ENCODE results near the gene CCDC127.
"Not testable (repeated sequence)": the region's sequence is repeated elsewhere in the genome, so short reads cannot be mapped to it uniquely, and the experiment has no call there.

Gene CCDC127

GRCh38 chr5:204001-204400, 14.0 kb downstream of the CCDC127 start:
- no peak for DNase-seq (ENCODE audit: low spot score)

- DNase-seq (ENCODE audit: low spot score), result no peak
Measured at GRCh38 chr5:203246-203930, 14.6 kb downstream of the CCDC127 start.

GRCh38 chr5:201672-202071, 16.3 kb downstream of the CCDC127 start:
- no peak for DNase-seq (ENCODE audit: low spot score)

- no peak for DNase-seq (ENCODE audit: low spot score)
Measured at GRCh38 chr5:200985-201384, 17.0 kb downstream of the CCDC127 start.

GRCh38 chr5:199950-200645, 17.9 kb downstream of the CCDC127 start:
- DNase-seq (ENCODE audit: low spot score), result no peak

DNA sequence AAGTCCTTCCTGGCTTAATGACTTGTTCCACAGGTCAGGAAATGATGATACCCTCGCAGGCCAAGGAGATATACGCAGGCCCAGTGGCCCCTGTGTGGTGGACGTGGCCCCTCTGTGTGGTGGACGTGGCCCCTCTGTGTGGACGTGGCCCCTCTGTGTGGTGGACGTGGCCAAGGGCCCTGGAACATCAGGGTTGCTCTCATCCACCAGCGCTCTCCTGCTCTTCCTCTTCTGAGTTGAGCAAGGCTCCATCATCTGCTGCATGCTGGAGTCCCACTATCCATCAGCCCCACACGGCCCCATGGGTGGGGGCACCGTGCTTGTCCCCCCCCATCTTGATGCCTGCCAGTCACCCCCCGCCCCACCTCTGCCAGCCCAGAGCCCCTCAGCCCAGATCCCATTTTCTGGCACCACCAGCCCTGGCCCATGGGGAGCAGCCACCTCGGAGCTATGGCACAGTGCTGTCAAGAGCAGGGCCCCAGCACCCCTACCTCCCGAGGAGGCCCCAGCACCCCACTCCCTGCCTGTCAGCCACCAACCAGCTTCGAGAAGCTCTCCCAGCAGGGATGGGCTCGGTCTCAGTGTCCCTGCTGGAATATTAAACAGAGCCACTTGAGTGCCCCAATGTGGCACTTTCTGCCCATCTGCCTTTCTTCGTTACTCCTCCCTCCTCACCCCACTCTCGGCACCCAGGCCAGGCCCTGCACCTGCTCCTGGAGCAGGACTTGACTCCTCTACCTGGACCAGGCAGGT, 18.6 kb downstream of the CCDC127 start:
- DNase-seq (ENCODE audit: low spot score), result no peak

GRCh38 chr5:198516-199196, 19.3 kb downstream of the CCDC127 start:
- no peak for DNase-seq (ENCODE audit: low spot score)

DNA sequence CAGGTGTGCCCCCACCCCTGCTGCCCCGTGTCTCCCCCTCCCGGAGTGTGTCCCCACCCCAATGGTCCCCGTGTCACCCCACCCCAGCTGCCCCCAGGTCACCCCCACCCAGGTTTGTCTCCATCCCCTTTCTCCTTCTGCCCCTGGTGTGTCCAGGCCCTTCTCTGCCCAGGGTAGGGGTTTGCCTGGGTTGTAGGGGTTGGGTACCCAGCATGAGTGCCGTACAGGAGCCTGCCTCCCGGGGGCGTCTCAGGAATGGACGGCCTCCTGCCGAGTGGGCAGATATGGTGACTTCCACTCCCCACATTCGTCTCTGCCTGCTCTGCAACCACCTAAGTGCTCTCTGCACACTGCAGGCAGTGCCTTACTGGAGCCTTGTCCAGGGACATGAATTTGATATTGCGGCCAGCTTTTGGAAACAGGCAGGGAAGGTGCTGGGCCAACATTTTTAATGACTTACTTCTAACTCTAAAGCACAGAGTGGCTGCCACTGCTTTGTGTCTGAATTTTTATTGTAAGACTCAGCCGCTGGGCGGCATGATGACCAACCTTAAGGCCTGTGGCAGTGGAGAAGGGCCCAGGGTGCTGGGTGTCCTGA, 20.0 kb downstream of the CCDC127 start:
- no peak for DNase-seq (ENCODE audit: low spot score)

GRCh38 chr5:197031-197430, 20.9 kb downstream of the CCDC127 start:
- not testable (repeated sequence) for DNase-seq (ENCODE audit: low spot score)

DNA sequence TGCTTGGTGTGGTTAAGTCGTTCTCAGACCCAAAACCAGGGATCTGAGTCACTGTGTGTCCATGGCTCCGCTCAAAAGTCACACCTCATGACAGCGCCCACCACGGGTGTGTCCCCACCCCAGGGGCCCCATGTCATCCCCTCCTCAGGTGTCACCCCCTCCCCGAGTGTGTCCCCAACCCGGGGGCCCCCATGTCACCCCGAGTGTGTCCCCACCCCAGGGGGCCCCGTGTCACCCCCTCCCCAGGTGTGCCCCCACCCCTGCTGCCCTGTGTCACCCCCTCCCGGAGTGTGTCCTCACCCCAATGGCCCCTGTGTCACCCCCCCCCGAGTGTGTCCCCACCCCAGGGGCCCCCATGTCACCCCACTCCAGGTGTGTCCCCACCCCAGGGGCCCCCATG, 21.6 kb downstream of the CCDC127 start:
- no peak for DNase-seq (ENCODE audit: low spot score)

GRCh38 chr5:195401-196160, 22.4 kb downstream of the CCDC127 start:
- DNase-seq (ENCODE audit: low spot score), result no peak

DNA sequence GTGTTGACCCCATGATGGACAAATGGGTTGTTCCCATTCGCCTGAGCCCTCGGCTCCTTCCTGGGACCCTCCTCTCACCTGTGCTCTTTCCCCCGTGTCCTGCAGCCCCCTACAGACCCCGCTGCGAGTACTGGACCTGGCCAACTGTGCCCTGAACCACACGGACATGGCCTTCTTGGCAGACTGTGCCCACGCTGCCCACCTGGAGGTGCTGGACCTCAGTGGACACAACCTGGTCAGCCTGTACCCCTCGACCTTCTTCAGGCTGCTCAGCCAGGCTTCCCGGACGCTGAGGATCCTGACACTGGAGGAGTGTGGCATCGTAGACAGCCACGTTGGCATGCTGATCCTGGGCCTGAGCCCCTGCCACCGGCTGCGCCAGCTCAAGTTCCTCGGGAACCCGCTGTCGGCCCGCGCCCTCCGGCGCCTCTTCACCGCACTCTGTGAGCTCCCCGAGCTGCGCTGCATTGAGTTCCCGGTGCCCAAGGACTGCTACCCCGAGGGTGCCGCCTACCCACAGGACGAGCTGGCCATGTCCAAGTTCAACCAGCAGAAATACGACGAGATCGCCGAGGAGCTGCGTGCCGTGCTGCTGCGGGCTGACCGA, 23.2 kb downstream of the CCDC127 start:
- DNase-seq (ENCODE audit: low spot score), result no peak

DNA sequence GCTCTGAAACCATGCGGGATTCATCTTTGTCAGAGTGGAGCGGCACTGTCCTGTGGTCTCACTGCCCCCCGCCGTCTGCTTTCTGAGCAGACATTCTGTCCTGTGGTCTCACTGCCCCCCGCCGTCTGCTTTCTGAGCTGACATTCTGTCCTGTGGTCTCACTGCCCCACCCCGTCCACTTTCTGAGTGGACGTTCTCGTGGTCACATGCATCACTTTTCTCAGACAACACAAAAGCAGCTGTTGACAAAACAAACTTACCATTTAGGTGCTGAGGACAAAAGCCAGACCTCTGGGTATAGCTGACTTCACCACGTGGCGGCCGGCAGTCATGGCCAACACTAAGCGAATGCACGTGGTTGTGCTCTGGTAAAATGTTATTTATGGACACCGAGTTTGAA, 23.9 kb downstream of the CCDC127 start:
- DNase-seq (ENCODE audit: low spot score), result no peak

- DNase-seq (ENCODE audit: low spot score), result no peak
Measured at GRCh38 chr5:192970-193831, 24.8 kb downstream of the CCDC127 start.

- no peak for DNase-seq (ENCODE audit: low spot score)
Measured at GRCh38 chr5:192691-192969, 25.3 kb downstream of the CCDC127 start.

DNA sequence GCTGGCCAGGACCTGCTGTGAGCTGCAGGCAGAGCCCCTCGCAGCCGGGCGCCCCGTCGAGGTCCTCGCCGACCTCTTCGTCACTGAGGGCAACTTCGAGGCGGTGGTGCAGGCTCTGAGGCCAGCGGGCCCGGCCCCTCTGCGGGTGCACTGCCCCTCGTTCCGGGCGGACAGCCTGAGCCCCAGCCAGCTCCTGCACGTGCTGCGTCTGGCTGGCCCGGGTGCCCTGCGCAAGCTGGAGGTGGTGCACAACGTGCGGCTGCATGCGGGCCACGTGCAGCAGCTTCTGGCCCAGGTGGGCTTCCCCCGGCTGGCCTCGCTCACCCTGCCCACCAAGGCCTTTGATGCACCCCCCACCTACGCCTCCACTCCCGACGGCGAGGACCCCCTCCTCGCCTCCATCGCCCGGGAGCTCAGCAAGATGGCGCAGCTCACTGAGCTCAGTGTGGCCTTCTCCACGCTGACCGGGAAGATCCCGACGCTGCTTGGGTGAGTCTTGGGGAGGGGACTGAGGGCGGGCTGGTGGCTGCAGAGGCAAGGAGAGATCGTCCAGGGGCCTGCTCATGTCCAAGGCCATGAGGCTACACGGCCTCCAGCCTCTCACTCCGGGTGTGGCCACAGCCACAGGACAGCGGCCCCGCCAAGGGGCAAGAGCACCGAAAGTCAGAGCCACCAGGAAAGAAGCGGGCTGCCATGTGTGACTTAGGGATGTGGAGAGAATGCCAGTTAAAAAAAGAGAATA, 25.8 kb downstream of the CCDC127 start:
- no peak for DNase-seq (ENCODE audit: low spot score)

- no peak for DNase-seq (ENCODE audit: low spot score)
Measured at GRCh38 chr5:191036-191948, 26.7 kb downstream of the CCDC127 start, which contains the start of gene LRRC14B. Gene LRRC14B (plus strand): TSS chr5:191495. CDS start chr5:191539, 44 bp downstream.

GRCh38 chr5:190366-191035, 27.5 kb downstream of the CCDC127 start:
- DNase-seq (ENCODE audit: low spot score), result no peak

All from HuH-7.5 (cell line).